IPS-18c (cell line): ENCODE results near the gene ADIPOQ.
"Not testable (repeated sequence)": the region's sequence is repeated elsewhere in the genome, so short reads cannot be mapped to it uniquely, and the experiment has no call there.

Source experiments
- H3K4me3 ChIP-seq: 2 replicates; pipeline ENCODE4 v1.7.0; 2013; ENCODE audit warnings: low read depth, mild to moderate bottlenecking, low read length, moderate library complexity; ENCODE audit not compliant: insufficient read depth
- H3K9me3 ChIP-seq: one replicate; pipeline ENCODE4 v1.6.1; 2013; ENCODE audit warnings: mild to moderate bottlenecking, low read length, moderate library complexity; ENCODE audit not compliant: control insufficient read depth, insufficient read depth

ADIPOQ gene

GRCh38 chr3:186842426-186843038, at the start of gene ADIPOQ:
ADIPOQ (plus strand) TSS chr3:186842710; CDS start chr3:186853059, 10,349 bp downstream.
- Histone ChIP-seq H3K4me3 (no peak within 1 kb of the TSS), H3K9me3 (no peaks in the 10 kb centered on the region)

DNA sequence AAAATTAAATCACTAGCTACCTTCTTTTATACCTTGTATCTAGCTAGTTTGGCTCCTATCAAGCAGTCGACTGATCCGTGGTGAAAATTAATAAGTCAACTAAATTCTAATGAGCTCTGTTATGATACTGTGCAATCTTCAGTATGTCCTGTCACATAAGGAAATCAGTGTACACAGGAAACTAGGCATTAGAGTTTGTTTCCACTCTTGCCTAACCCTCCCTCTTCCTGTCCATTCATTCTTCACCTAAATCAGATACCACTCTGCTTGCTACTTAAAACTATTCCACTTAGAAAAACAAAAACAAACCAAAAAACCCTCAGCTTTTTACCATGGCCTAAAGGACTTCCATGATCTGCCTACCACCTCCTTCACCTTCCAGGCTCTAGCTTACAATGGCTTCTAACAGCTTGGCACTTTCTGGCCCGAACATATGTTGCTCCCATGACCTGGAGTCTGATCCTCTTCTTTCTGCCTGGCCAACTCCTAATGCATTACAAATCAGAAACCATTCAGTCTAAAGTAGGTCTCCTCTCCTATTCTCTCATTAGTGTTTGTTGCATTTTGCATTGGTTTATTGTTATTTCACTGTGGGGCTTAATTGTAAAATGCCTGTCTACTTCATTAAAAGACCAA, 44.2 kb upstream of the ADIPOQ start:
- no peak overlapping the region for H3K4me3 ChIP-seq
- H3K9me3 ChIP-seq, result peaks cover 3% of the 10 kb centered on the region

- H3K9me3 ChIP-seq, result peaks cover 3% of the 10 kb centered on the region
Observed at GRCh38 chr3:186800285-186800684, 42.2 kb upstream of the ADIPOQ start.

GRCh38 chr3:186802701-186803100, 39.8 kb upstream of the ADIPOQ start:
- peaks cover 3% of the 10 kb centered on the region for H3K9me3 ChIP-seq
- H3K4me3 ChIP-seq, result no peak overlapping the region

More at GRCh38 chr3:186800285-186800684, 42.2 kb upstream of the ADIPOQ start:
- no peak overlapping the region for H3K4me3 ChIP-seq

DNA sequence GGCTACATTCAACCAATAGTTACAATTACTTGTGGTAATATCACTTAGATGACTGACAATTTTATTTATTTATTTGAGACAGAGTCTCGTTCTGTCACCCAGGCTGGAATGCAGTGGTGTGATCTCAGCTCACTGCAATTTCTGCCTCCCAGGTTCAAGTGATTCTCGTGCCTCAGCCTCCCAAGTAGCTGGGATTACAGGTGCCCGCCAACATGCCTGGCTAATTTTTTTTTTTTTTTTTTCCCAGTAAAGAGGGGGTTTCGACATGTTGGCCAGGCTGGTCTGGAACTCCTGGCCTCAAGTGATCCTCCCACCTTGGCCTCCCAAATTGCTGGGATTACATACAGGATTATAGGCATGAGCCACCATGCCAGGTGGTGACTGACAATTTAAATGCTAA, 39.1 kb upstream of the ADIPOQ start:
- H3K4me3 ChIP-seq, result not testable (repeated sequence)

DNA sequence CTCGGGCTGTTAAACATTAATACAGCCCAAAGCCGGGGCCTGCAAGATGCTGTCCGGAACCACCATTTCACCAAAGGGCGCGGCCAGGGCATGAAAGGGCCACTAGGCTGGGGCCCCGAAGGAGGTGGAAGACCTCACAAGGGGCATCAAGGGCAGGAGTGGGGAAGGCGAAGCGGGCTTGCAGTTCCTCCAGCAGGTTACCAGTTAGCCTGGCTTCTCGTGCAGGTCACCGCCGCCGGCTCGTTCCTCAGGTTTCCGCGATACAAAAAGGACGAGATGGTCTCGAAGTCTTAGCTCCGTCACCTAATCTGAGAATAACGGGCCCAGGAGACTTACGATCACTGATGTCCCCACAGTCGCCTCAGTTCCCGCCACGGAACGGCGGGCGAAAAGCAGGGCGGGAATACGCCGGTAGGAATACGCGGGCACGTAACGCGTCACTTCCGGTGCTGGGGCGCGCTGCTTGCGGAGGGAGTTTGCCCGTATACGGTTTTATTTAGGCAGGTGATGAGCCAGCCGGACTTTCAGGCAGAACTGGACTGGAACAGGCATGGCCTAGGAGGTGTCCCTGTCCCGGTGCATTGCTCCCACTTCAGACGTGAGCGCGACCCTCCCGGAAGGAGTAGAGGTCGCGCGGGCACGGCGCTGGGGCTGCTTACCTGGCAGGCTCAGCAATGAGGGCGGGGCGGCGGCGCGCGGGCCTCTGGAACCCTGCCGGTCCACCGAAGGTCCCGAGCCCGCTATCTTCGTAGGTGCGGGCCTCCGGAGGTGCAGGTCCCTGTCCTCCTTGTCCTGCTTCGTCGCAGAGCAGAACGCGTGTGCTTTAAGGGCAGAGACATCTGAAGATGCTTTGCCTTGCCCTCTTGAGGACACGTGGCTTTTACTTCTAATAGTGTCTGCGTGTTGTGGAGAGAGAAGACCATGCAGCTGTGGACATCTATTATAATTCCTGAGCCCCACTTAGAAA, 36.1 kb upstream of the ADIPOQ start, which contains the start of gene RFC4:
TSS of gene RFC4 (minus strand) at position 394 of the 967 bp plus-strand sequence. CDS start 1,769 bp downstream, outside the sequence.
- Histone ChIP-seq H3K4me3 (peak within 1 kb of the TSS; percentile 96), H3K9me3 (no peaks in the 10 kb centered on the region)

More for the DNA sequence above, 39.1 kb upstream of the ADIPOQ start:
- H3K9me3 ChIP-seq, result not testable (repeated sequence)

DNA sequence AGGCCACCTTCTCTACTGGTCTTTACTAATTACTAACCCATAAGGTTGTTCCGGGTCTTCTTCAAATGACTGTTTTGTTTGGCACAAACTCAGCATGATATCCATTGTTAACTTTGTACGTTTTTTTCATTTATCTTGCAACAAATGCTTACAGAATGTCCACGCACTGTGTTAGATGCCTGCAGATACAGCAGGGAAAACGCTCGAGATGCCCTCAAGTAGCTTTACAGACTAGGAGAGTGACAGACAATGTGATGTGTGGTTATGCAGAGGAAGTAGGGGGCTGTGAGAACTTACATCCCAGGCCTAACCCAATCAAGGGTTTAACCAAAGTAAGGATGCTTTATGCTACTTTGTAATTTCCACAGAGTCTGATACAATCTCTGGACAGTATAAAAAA, 35.3 kb upstream of the ADIPOQ start:
- H3K9me3 ChIP-seq, result no peaks in the 10 kb centered on the region
- peak overlapping the region; percentile 96 for H3K4me3 ChIP-seq

DNA sequence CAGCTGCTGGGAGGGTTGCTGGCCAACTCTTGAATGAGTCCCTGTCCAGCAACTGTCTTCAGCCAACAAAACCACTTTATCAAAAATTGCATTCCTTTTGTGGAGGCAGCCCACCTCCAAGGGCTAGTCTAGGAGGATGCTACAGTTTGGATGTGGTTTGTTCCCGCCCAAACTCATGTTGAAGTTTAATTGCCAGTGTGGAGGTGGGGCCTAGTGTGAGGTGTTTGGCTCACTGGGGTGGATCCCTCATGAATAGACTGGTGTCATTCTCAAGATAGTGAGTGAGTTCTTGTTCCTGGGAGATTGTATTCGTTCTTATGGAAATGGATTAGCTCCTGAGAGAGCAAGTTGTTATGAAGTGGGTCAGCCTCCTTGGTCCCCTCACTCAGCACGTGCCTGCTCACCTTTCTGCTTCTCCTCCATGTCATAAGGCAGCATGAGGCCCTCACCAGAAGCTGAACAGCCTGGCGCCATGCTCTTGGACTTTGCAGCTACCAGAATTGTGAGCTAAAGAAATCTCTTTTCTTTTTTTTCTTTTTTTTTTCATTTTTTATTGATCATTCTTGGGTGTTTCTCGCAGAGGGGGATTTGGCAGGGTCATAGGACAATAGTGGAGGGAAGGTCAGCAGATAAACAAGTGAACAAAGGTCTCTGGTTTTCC, 32.0 kb upstream of the ADIPOQ start:
- Histone ChIP-seq H3K4me3 (no peak overlapping the region), H3K9me3 (no peaks in the 10 kb centered on the region)

- H3K9me3 ChIP-seq, H3K4me3 ChIP-seq: not testable (repeated sequence)
Observed at GRCh38 chr3:186811313-186811712, 31.2 kb upstream of the ADIPOQ start.

DNA sequence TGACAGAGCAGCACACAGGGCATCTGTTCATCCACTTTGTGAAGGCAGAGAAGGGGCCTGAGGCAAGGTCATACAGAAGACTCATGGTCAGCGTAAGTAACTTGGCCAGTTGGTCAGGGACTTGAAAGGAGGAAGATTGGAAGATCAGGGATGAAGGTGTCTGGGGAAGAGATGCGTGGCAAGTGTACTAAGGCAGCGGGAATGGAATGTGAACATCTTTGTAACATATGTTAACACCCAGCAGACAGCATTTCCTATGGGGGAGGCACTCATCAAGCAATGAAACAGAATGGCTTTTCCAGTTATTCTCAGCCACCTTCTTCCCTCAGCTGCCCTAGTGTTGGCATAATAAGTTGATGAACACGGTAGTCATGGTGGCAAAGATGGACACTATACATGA, 28.4 kb upstream of the ADIPOQ start:
- Histone ChIP-seq H3K4me3 (no peak overlapping the region), H3K9me3 (no peaks in the 10 kb centered on the region)

DNA sequence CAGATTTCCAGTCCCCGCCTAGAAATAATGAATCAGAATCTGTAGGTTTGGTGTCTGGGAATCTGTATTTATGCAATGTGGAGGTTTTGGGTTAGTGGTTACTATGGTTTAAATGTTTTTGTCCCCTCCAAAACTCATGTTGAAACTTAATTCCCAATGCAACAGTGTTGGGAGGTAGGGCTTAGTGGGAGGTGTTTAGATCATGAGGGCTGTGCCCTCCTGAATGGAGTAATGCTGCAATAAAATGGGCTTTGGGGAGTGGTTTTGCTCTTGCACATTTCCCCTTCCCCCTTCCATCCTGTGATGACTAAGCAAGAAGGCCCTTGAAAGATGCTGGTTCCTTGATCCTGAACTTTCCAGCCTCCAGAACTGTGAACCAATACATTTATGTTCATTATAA, 27.1 kb upstream of the ADIPOQ start:
- H3K9me3 ChIP-seq, result no peaks in the 10 kb centered on the region
- H3K4me3 ChIP-seq, result no peak overlapping the region

- no peak overlapping the region for H3K4me3 ChIP-seq
- H3K9me3 ChIP-seq, result no peaks in the 10 kb centered on the region
Observed at GRCh38 chr3:186818516-186818915, 24.0 kb upstream of the ADIPOQ start.

DNA sequence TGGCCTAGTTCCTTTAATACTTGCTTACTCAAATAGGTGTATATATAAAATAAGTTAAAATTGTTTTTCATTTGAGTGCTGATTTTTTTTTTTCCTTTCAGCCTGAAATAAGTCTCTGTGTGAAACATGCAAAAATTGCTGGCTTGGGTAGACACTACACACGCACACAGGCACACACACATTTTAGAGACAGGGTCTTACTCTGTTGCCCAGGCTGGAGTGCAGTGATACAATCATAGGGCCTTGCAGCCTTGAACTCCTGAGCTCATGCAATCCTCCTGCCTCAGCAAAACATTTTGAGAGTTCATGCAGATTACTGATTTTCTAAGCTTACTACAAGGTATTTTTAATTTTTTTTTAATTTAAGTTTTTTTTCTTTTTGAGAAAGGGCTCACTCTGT, 23.6 kb upstream of the ADIPOQ start:
- Histone ChIP-seq H3K9me3 (no peaks in the 10 kb centered on the region), H3K4me3 (no peak overlapping the region)

GRCh38 chr3:186821429-186822387, 20.8 kb upstream of the ADIPOQ start:
- H3K4me3 ChIP-seq, result no peak overlapping the region
- H3K9me3 ChIP-seq, result no peaks in the 10 kb centered on the region

DNA sequence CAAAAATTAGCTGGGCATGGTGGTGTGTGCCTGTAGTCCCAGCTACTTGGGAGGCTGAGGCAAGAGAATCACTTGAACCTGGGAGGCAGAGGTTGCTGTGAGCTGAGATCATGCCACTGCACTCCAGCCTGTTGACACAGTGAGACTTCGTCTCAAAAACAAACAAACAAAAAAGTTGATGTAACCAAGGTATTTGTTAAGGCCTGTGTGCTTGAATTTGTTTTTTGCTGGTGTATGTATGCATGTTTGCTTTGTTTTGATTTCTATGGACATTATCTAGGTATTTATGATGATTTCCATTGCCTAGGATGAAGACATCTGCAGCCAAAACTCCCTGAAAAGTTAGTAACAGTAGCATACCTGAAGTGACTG, 20.1 kb upstream of the ADIPOQ start:
- H3K9me3 ChIP-seq, H3K4me3 ChIP-seq: not testable (repeated sequence)

GRCh38 chr3:186823386-186823785, 19.1 kb upstream of the ADIPOQ start:
- Histone ChIP-seq H3K4me3 (no peak overlapping the region), H3K9me3 (no peaks in the 10 kb centered on the region)
